H1 (cell line): ENCODE results near the gene LRRC27. TPM values are rescaled to one million over a fixed set of nuclear protein-coding genes. Genes with fewer than 3 reads are reported as not detected.

Source experiments
- CREB1 ChIP-seq: IDR thresholded peaks from 2 replicates; pipeline ENCODE4 v1.6.1; 2012; ENCODE audit warnings: inconsistent platforms
- EZH2 ChIP-seq: fragments of 200-600 bp; sonication (generic); IDR thresholded peaks from 2 replicates; pipeline ENCODE4 v1.7.1; 2012; ENCODE audit warnings: low read depth, mild to moderate bottlenecking, moderate library complexity, low read length, inconsistent platforms; ENCODE audit not compliant: severe bottlenecking
- ZNF274 ChIP-seq: IDR thresholded peaks from 2 replicates; pipeline ENCODE4 v1.7.0; 2012; ENCODE audit warnings: low read length, borderline replicate concordance; ENCODE audit errors: extremely low read depth
- polyA plus RNA-seq, 7 experiments: library from polyadenylated mRNA; depleted of rRNA in 3 of 7; stranded (reverse) in 5 of 7; unstranded in 2 of 7; fragments of >200 nt in 5 of 7; fragments of 200-250 nt in 2 of 7; gene quantifications; 1 replicate in 5 of 7; 2 replicates in 1 of 7; 4 replicates in 1 of 7; pipeline versions ENCODE4 v1.2.1 to v1.2.3, GENCODE V29; 2011 to 2013; ENCODE audit warnings: missing spikeins in 2 of 7, mixed read lengths in 2 of 7
- total RNA-seq: library from RNA; stranded (reverse); fragmentation: NEBNext Ultra II Directional; extraction: Animal tissue kit (Norgen Biotek cat#: 25700); gene quantifications from 2 replicates; pipeline ENCODE4 v1.2.1, GENCODE V29; 2021
- TF ChIP-seq, protein P1 (sequence below): IDR thresholded peaks from 2 replicates; pipeline ENCODE4 v1.6.1; 2011; ENCODE audit warnings: low read depth, mild to moderate bottlenecking, low read length; ENCODE audit not compliant: insufficient read depth

Gene LRRC27
- total and polyA plus RNA-seq, 2 of the 8 experiments (the other 6 are each of a cell fraction or from before 2014, with no cell fraction given): 1.2 to 3.8 TPM

DNA sequence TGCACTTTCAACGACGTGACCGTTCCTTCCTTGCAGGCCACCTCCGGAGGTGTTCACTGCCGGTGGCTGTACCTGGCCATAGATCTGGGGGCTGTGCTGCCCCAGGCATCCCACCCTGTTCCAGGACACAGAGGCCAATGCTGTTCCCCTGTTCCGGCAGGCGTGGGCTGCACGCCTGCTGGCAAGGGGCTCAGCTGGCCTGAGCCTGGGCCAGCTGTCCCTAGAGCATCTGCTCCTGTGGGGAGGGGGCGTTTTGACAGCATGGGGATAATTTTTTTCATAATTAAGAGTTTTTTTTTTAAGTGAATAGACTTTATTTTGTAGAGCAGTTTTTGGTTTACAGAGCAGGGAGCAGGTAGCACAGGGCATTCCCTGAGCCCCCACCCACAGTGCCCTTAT, 93.8 kb downstream of the LRRC27 start (continued):
- TF ChIP-seq CREB1: no peak
- no peak for TF ChIP-seq EZH2
- TF ChIP-seq, protein P1, sequence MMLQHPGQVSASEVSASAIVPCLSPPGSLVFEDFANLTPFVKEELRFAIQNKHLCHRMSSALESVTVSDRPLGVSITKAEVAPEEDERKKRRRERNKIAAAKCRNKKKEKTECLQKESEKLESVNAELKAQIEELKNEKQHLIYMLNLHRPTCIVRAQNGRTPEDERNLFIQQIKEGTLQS: no peak
- no peak for TF ChIP-seq ZNF274
- TF ChIP-seq, all 59 proteins: peak for 0
